Activated CD4-positive, alpha-beta memory T cell treated with anti-CD3 and anti-CD28 coated beads for 36 hours (primary cell): Measurements from ENCODE around the gene AHRR. TPM values are rescaled to one million over a fixed set of nuclear protein-coding genes. Genes with fewer than 3 reads are reported as not detected.
"Not testable (repeated sequence)": the region's sequence is repeated elsewhere in the genome, so short reads cannot be mapped to it uniquely, and the experiment has no call there.

ENCODE experiments used
- CTCF ChIA-PET: fragments of 350-600 bp; sonication (Branson Sonifier 250); formaldehyde crosslinking; loops from one replicate; lab custom pipeline; 2021; ENCODE audit warnings: antibody characterized with exemption, inconsistent platforms; lab: Charles Lee
- POLR2A ChIA-PET: fragments of 350-600 bp; sonication (Branson Sonifier 250); formaldehyde crosslinking; loops from one replicate; lab custom pipeline; 2021; ENCODE audit warnings: antibody characterized with exemption; lab: Charles Lee
- DNase-seq: peaks from one replicate; pipeline ENCODE4 v3.0.0-alpha.2; 2020
- H3K27ac Mint-ChIP-seq: one replicate; pipeline ENCODE4 v1.8.0; 2021; ENCODE audit warnings: mixed read lengths
- H3K27me3 Mint-ChIP-seq: one replicate; pipeline ENCODE4 v1.8.0; 2021; ENCODE audit warnings: mixed read lengths
- H3K36me3 Mint-ChIP-seq: one replicate; pipeline ENCODE4 v1.8.0; 2021; ENCODE audit warnings: mixed read lengths
- H3K4me1 Mint-ChIP-seq: one replicate; pipeline ENCODE4 v1.8.0; 2021; ENCODE audit warnings: low read depth, mixed read lengths
- H3K4me3 Mint-ChIP-seq: one replicate; pipeline ENCODE4 v1.8.0; 2021; ENCODE audit warnings: mild to moderate bottlenecking, mixed read lengths
- H3K9me3 Mint-ChIP-seq: one replicate; pipeline ENCODE4 v1.8.0; 2021; ENCODE audit warnings: mixed read lengths
- intact Hi-C: fragments of 100-400 bp; cut with micrococcal nuclease; formaldehyde crosslinking; loops from one replicate; pipeline ENCODE4 v1.15.1; 2023
- total RNA-seq, 2 experiments: library from RNA; stranded (reverse); gene quantifications; one replicate each; pipeline ENCODE4 v1.2.3, GENCODE V29; 2021

The AHRR gene
- total RNA-seq, 2 experiments from 2014 or later, result 16.7 to 16.8 TPM

DNA sequence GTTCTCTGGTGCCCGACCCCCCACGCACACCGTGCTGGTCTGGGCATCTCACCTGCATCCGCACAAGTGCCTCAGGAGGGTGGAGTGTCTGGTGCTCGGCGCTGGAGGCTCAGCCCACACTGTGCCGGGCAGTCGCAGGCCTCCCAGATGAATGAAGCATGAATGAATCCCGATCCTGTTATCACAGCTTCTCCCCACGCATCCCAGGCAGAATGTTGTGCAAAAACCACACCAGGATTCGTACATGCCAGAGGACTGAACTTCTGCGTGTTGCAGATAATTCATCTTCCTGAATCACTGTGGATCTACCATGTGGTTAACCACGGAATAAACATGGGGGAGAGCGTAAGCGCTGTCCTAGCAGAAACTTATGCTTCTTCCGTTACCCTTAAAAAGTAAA, 24.6 kb upstream of the AHRR start:
- intact Hi-C loops, POLR2A ChIA-PET, DNase-seq, H3K27me3 Mint-ChIP-seq, H3K36me3 Mint-ChIP-seq, CTCF ChIA-PET, H3K4me3 Mint-ChIP-seq, H3K27ac Mint-ChIP-seq, H3K9me3 Mint-ChIP-seq: not testable (repeated sequence)
- peaks cover 29% of the 10 kb centered on the region for H3K4me1 Mint-ChIP-seq

DNA sequence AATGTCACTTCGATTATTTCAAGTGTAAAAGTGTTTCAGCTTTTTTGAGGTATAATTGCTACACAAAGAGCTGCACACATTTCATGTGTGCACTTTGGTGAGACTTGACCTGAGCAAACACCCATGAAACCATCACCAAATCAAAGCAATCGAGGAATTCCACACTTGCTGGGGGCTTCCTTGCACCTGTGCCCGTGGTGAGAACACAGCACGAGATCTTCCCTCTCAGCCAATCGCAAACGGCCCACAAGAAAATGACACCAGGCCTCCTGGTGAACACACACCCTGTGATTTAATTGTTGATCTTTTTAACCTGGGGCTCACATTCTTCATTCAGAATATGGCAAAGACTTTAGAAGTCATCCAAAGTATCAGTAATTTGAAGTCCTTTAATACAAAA, 24.1 kb upstream of the AHRR start:
- CTCF ChIA-PET, H3K27me3 Mint-ChIP-seq, DNase-seq, intact Hi-C loops, H3K36me3 Mint-ChIP-seq, H3K4me3 Mint-ChIP-seq, H3K27ac Mint-ChIP-seq, POLR2A ChIA-PET, H3K9me3 Mint-ChIP-seq: not testable (repeated sequence)
- H3K4me1 Mint-ChIP-seq, result peaks cover 32% of the 10 kb centered on the region

DNA sequence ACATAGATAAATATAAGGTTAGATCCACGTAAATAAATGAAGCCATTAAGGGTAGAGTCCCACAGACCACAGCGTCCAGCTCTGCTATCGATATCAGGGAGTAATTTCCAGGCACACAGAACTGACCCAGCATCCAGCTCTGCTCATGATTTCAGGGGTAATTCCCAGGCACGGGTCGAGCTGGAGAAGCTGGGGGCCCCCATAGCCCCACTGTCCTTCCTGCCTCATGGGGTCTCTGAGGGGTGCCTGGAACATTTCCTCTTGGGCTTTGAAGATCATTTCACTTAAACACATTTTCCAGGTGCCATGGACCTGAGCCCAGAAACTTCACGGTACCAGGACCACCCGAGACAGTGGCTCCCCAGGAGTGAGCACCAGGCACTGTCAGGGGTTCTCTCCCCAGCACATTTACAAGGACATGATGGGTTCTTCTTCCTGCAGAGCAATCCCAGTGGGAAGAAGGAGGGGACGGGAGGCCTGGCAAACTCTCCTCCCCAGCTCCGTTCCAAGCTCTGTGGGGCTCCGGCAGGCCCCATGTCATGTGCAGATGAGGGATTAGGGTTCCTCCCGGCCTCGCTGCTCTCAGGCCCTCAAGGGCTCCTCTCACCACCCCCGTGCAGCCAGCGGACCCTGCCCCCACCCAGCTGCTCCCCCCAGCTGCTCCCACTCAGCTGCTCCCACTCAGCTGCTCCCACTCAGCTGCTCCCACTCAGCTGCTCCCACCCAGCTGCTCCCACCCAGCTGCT, 23.4 kb upstream of the AHRR start:
- intact Hi-C loops, CTCF ChIA-PET, H3K27me3 Mint-ChIP-seq, H3K36me3 Mint-ChIP-seq, H3K9me3 Mint-ChIP-seq, H3K27ac Mint-ChIP-seq, POLR2A ChIA-PET, H3K4me3 Mint-ChIP-seq, DNase-seq: not testable (repeated sequence)
- peaks cover 34% of the 10 kb centered on the region for H3K4me1 Mint-ChIP-seq

DNA sequence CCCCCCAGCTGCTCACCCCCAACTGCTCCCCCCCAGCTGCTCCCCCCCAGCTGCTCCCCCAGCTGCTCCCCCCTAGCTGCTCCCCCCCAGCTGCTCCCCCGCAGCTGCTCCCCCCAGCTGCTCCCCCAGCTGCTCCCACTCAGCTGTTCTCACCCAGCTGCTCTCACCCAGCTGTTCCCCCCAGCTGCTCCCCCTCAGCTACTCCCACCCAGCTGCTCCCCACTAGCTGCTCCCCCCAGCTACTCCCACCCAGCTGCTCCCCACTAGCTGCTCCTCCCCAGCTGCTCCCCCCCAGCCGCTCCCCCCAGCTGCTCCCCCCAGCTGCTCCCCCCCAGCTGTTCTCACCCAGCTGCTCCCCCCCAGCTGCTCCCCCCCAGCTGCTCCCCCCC, 22.8 kb upstream of the AHRR start:
- POLR2A ChIA-PET, result no interaction called here

DNA sequence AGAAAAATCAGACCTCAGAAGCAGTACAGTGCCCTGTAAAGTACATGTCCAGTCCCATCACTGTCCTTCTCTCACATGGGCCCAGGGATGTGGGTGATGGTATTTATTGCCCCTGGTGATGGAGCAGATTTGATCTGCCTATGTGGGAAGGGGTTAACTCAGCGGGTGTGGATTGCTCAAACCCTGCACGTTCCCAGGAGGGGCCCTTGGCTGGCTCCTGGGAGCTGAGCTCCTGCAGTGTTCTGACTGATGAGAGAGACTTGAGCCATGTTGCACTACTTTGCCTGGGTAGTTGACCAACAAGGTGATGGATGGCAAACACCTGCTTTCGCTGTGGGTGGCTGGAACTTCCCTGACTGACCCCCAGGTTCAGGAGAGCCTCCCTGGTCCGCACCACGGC, 21.6 kb upstream of the AHRR start:
- H3K36me3 Mint-ChIP-seq, H3K4me3 Mint-ChIP-seq, intact Hi-C loops, H3K27ac Mint-ChIP-seq, POLR2A ChIA-PET, H3K9me3 Mint-ChIP-seq, DNase-seq, CTCF ChIA-PET, H3K27me3 Mint-ChIP-seq: not testable (repeated sequence)
- H3K4me1 Mint-ChIP-seq, result peaks cover 34% of the 10 kb centered on the region

More for the DNA sequence above, 22.8 kb upstream of the AHRR start:
- Mint-ChIP-seq H3K36me3 (no peaks in the 10 kb centered on the region), H3K27ac (no peak overlapping the region), H3K27me3 (no peaks in the 10 kb centered on the region), H3K4me3 (no peak overlapping the region), H3K4me1 (peaks cover 34% of the 10 kb centered on the region), H3K9me3 (no peaks in the 10 kb centered on the region)
- intact Hi-C loops, result no loop called here
- CTCF ChIA-PET, result no interaction called here
- no peak for DNase-seq

DNA sequence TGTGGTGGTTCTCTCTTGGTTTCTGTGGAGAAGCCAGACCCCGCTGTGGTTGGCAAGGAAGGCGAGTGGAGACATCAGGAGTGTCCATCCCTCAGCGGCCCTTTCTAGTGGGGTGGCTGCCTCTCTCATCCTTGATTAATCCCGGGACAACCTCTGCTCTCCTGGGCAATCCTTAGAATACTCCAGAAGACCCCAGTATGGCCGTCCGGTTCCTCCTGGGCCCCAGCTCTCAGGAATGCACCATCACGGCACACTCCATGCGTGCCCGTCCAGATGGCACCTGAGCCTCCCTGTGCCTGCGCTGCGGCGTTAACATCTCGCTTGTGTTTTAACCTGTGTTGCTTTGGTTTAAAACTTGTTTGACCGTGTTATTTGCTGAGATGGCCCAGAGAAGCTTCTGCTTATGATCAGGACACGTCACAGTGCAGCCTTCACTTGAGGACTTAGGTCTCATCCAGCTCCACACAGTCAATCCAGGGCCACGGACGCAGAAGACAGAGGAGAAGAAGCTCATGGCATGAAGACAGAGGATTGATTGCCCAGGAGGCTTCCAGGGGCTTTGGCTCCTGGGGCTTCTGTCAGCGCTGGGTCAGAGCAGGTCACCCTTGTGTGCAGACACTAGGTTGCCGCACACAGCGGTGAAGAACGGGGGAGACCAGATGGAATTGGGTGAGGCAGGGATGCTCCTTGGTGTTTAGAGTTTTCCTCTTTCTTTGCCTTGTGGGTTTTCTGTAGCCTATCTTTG, 20.7 kb upstream of the AHRR start:
- H3K9me3 Mint-ChIP-seq, DNase-seq, POLR2A ChIA-PET, intact Hi-C loops, H3K27ac Mint-ChIP-seq, H3K4me3 Mint-ChIP-seq, CTCF ChIA-PET, H3K27me3 Mint-ChIP-seq, H3K36me3 Mint-ChIP-seq: not testable (repeated sequence)
- peaks cover 32% of the 10 kb centered on the region for H3K4me1 Mint-ChIP-seq

DNA sequence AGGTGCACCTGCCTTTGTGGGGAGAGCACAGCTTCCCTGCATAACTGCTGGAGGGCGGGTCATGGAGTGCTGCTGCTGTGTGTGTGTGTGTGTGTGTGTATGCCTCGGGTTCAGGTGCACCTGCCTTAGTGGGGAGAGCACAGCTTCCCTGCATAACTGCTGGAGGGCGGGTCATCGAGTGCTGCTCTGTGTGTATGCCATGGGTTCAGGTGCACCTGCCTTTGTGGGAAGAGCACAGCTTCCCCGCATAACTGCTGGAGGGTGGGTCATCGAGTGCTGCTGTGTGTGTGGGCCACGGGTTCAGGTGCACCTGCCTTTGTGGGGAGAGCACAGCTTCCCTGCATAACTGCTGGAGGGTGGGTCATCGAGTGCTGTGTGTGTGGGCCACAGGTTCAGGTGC, 19.1 kb upstream of the AHRR start:
- peaks cover 11% of the 10 kb centered on the region for H3K36me3 Mint-ChIP-seq
- intact Hi-C loops, H3K27ac Mint-ChIP-seq, H3K27me3 Mint-ChIP-seq, CTCF ChIA-PET, H3K4me3 Mint-ChIP-seq, H3K9me3 Mint-ChIP-seq, DNase-seq: not testable (repeated sequence)
- peaks cover 18% of the 10 kb centered on the region for H3K4me1 Mint-ChIP-seq
- POLR2A ChIA-PET, result interaction anchor here (0.6 kb wide), 1 partner anchor 751 kb away, joined by 4 read pairs; no protein-coding TSS in a partner anchor

DNA sequence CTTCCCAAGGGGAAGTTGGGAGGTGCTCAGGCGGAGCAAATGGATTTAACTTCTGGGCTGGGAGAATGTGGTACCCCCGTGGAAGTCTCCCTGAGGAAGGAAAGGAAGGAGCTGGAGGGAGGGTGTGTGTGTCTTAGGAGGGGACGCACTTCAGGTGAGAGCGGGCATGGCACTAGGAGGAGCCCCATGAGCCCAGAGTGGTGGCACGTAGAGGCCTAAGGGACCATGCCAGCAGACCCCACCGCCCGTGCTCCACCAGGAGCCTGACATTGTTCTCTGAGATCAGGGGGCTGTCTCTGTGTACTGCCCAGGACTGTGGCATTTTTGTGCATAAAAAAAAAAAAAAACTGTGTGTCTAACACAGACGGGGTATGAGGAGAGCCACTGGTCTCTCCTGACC, 18.5 kb upstream of the AHRR start:
- Mint-ChIP-seq H3K9me3 (no peaks in the 10 kb centered on the region), H3K4me1 (peaks cover 16% of the 10 kb centered on the region), H3K27me3 (no peaks in the 10 kb centered on the region), H3K27ac (no peak overlapping the region), H3K4me3 (no peak overlapping the region), H3K36me3 (peaks cover 13% of the 10 kb centered on the region)
- POLR2A ChIA-PET, result no interaction called here
- intact Hi-C loops, result no loop called here
- no peak for DNase-seq
- CTCF ChIA-PET, result no interaction called here

DNA sequence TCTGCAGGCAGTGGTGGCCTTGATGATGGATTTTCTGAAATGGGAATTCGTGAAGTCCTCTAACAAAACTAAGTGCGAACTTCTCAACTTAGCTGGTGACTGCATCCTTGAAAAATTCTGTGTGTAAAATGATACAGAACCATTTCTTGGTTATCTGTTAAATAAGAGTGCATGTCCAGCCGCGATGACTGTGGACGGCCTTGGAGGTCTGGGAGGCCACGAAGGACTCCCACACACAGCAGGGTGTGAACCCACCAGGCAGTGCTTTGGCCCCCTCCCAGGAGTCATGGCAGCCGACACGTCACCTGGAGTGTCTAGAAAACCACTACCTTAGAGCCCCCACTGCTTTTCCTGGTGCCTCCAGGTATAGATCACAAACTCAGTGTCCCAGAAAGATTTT, 17.8 kb upstream of the AHRR start:
- H3K27ac Mint-ChIP-seq, H3K27me3 Mint-ChIP-seq, POLR2A ChIA-PET, CTCF ChIA-PET, H3K4me3 Mint-ChIP-seq, intact Hi-C loops, DNase-seq, H3K9me3 Mint-ChIP-seq: not testable (repeated sequence)
- Mint-ChIP-seq H3K4me1 (peaks cover 16% of the 10 kb centered on the region), H3K36me3 (peaks cover 13% of the 10 kb centered on the region)

DNA sequence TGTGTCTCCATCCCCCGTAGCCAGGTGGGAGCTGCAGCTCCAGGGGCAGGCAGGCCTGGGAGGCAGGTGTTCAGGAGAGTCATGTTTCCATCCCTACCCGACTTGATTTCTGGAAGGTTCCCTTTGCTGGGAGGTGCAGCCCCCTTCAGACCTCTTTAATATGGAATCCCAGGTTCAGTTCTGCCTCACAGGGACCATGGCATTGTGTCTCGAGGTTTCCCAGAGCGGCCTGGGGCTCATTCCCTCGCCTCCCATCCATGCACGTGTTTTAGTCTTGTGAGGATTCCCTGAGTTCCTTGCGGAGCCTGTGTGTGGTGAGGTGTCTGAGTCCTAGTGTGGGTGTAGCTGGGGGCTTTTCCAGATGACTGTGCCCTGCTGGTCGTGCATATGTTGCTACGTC, 16.5 kb upstream of the AHRR start:
- ChIA-PET CTCF (no interaction called here), POLR2A (no interaction called here)
- Mint-ChIP-seq H3K36me3 (peaks cover 13% of the 10 kb centered on the region), H3K9me3 (no peaks in the 10 kb centered on the region), H3K4me3 (no peak overlapping the region), H3K4me1 (peaks cover 16% of the 10 kb centered on the region), H3K27me3 (no peaks in the 10 kb centered on the region), H3K27ac (no peak overlapping the region)
- intact Hi-C loops, result no loop called here
- peak; percentile 3 for DNase-seq

DNA sequence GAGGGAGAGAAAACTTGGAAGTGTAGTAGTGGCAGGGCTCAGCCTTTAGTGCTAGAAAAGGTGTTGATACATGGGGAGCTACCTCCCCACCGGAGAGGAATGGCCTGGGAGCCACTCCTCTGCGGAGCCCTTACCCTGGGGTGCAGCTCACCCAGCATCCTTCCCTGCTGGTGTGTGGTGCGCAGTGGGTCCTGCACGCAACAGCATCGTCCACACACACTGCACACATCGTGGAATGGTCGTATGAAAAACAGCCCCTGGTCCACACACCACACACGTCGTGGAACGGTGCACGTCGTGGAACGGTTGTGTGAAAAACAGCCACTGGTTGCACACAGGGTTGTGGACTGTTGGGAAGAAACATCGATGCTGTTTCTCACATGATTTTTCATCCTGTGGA, 16.1 kb upstream of the AHRR start:
- H3K27ac Mint-ChIP-seq, result no peak overlapping the region
- intact Hi-C loops, result no loop called here
- H3K36me3 Mint-ChIP-seq, result peaks cover 13% of the 10 kb centered on the region
- no peak overlapping the region for H3K4me3 Mint-ChIP-seq
- no peaks in the 10 kb centered on the region for H3K9me3 Mint-ChIP-seq
- POLR2A ChIA-PET, result no interaction called here
- H3K27me3 Mint-ChIP-seq, result no peaks in the 10 kb centered on the region
- no peak for DNase-seq
- H3K4me1 Mint-ChIP-seq, result peaks cover 16% of the 10 kb centered on the region
- CTCF ChIA-PET, result no interaction called here

DNA sequence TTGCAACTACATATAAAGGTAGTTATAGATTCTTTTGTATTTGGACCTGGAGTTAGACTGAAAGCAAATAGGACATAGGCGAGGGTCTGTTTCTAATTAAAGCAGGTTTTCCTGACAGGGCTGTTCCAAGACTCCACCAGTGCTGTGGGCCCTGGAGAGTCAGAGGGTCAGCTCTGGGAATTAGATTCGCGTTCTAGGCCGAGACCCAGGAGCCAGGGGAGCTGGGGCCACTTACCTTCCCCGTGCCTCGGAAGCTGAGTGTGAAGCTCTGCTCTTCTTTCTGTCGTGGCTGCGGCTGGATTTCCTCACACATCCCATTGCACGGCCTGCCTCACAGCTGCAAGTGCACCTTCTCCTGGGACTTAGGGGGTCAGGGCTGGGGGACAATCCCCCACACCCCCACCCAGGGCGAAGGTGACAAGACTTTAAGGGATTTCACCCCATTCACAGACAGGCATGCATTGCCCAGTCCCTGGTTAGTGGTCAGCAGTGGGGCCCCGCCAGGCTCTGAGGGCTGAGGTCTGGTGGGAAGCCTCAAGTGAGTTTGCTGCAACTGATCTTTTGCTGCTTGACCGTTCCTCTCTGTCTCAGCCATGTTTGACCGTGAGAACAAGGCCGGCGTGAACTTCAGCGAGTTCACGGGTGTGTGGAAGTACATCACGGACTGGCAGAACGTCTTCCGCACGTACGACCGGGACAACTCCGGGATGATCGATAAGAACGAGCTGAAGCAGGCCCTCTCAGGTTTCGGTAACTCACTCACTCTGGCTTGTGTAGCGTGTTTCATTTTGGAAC, 15.3 kb upstream of the AHRR start:
- H3K27ac Mint-ChIP-seq, result no peak overlapping the region
- H3K9me3 Mint-ChIP-seq, result no peaks in the 10 kb centered on the region
- ChIA-PET POLR2A (no interaction called here), CTCF (no interaction called here)
- no peaks in the 10 kb centered on the region for H3K27me3 Mint-ChIP-seq
- DNase-seq, result peak; percentile 2
- no peak overlapping the region for H3K4me3 Mint-ChIP-seq
- peaks cover 12% of the 10 kb centered on the region for H3K4me1 Mint-ChIP-seq
- peaks cover 13% of the 10 kb centered on the region for H3K36me3 Mint-ChIP-seq
- intact Hi-C loops, result no loop called here
